Activated CD8-positive, alpha-beta T cell treated with anti-CD3 and anti-CD28 coated beads for 36 hours (primary cell): Measurements from ENCODE around the gene ADIPOQ. TPM values are rescaled to one million over a fixed set of nuclear protein-coding genes. Genes with fewer than 3 reads are reported as not detected.
A peak's percentile ranks its signal among the peaks of the same experiment; 100 is the strongest.

ENCODE experiments used
- ATAC-seq: fragments of 200-7000 bp; cut with Tn5 transposase; one replicate; pipeline ENCODE4 v1.10.0; 2021; ENCODE audit warnings: mild to moderate bottlenecking, moderate library complexity
- CTCF ChIA-PET: fragments of 350-600 bp; sonication (Branson Sonifier 250); formaldehyde crosslinking; loops from one replicate; lab custom pipeline; 2021; ENCODE audit warnings: antibody characterized with exemption; lab: Charles Lee
- POLR2A ChIA-PET: fragments of 350-600 bp; sonication (Branson Sonifier 250); formaldehyde crosslinking; loops from one replicate; lab custom pipeline; 2021; ENCODE audit warnings: antibody characterized with exemption; lab: Charles Lee
- DNase-seq: peaks from one replicate; pipeline ENCODE4 v3.0.0-alpha.2; 2020
- H3K27ac Mint-ChIP-seq: one replicate; pipeline ENCODE4 v1.8.0; 2021; ENCODE audit warnings: mild to moderate bottlenecking, mixed read lengths
- H3K27me3 Mint-ChIP-seq: one replicate; pipeline ENCODE4 v1.8.0; 2021; ENCODE audit warnings: mixed read lengths
- H3K36me3 Mint-ChIP-seq: one replicate; pipeline ENCODE4 v1.8.0; 2021; ENCODE audit warnings: low read depth, mixed read lengths
- H3K4me1 Mint-ChIP-seq: one replicate; pipeline ENCODE4 v1.8.0; 2021; ENCODE audit warnings: low read depth, mixed read lengths
- H3K4me3 Mint-ChIP-seq: one replicate; pipeline ENCODE4 v1.8.0; 2021; ENCODE audit warnings: mild to moderate bottlenecking, moderate library complexity, mixed read lengths
- H3K9me3 Mint-ChIP-seq: one replicate; pipeline ENCODE4 v1.8.0; 2021; ENCODE audit warnings: mixed read lengths
- CTCF ChIP-seq: fragments of 200-600 bp; IDR thresholded peaks from one replicate; pipeline ENCODE4 v1.8.0; 2022; ENCODE audit warnings: antibody characterized with exemption, mild to moderate bottlenecking
- intact Hi-C: fragments of 100-400 bp; cut with micrococcal nuclease; formaldehyde crosslinking; loops from one replicate; pipeline ENCODE4 v1.10.0; 2022
- total RNA-seq, 2 experiments: library from RNA; stranded (reverse); gene quantifications; one replicate each; pipeline ENCODE4 v1.2.3, GENCODE V29; 2021

ADIPOQ gene
- total RNA-seq, 2 experiments from 2014 or later, result not detected

- ChIA-PET CTCF (interaction anchor here (0.9 to 9.0 kb wide), 2 partner anchors 18 to 208 kb away, joined by 3 to 129 read pairs; partner anchors contain the start of gene AHSG), POLR2A (interaction anchor here (0.6 to 7.8 kb wide), 2 partner anchors 39 to 206 kb away, joined by 4 to 81 read pairs; partner anchors contain the start of gene EIF4A2)
- ATAC-seq (no peak), DNase-seq (peak; percentile 17)
- no peak for TF ChIP-seq CTCF
- peaks cover 16% of the 10 kb centered on the region for H3K36me3 Mint-ChIP-seq
- H3K27ac Mint-ChIP-seq, result no peak overlapping the region
- peaks cover 8% of the 10 kb centered on the region for H3K27me3 Mint-ChIP-seq
- no peak overlapping the region for H3K4me3 Mint-ChIP-seq
- intact Hi-C loops, result loop anchor here (5.0 kb wide), 1 partner anchor 206 kb away; no protein-coding TSS in a partner anchor
- H3K9me3 Mint-ChIP-seq, result no peaks in the 10 kb centered on the region
- peaks cover 26% of the 10 kb centered on the region for H3K4me1 Mint-ChIP-seq
These were observed 19.1 kb upstream of the ADIPOQ start for GRCh38 chr3:186823386-186823785.

- Mint-ChIP-seq H3K4me1 (peaks cover 31% of the 10 kb centered on the region), H3K4me3 (peak overlapping the region; percentile 81), H3K36me3 (peaks cover 14% of the 10 kb centered on the region), H3K9me3 (no peaks in the 10 kb centered on the region), H3K27ac (no peak overlapping the region), H3K27me3 (peaks cover 16% of the 10 kb centered on the region)
- no peak for TF ChIP-seq CTCF
- ATAC-seq (no peak), DNase-seq (peak; percentile 15)
- intact Hi-C loops, result loop anchor here (5.0 kb wide), 1 partner anchor 207 kb away; no protein-coding TSS in a partner anchor
- POLR2A ChIA-PET, result interaction anchor here (0.7 to 7.8 kb wide), 11 partner anchors 10 to 239 kb away, joined by 3 to 81 read pairs (median 8); partner anchors contain the start of genes EIF4A2 and RFC4
- CTCF ChIA-PET, result interaction anchor here (0.9 to 9.0 kb wide), 3 partner anchors 11 to 340 kb away, joined by 3 to 129 read pairs (median 3); partner anchors contain the start of gene AHSG
These were observed 17.9 kb upstream of the ADIPOQ start for GRCh38 chr3:186824430-186825139.

- intact Hi-C loops, result no loop called here
- TF ChIP-seq CTCF, result no peak
- ChIA-PET POLR2A (interaction anchor here (0.6 to 7.8 kb wide), 12 partner anchors 9 to 292 kb away, joined by 3 to 81 read pairs (median 6); partner anchors contain the start of genes EIF4A2 and RFC4), CTCF (interaction anchor here (0.9 to 9.0 kb wide), 3 partner anchors 11 to 340 kb away, joined by 3 to 129 read pairs (median 3); partner anchors contain the start of gene AHSG)
- Mint-ChIP-seq H3K27ac (peak overlapping the region; percentile 71), H3K4me1 (peaks cover 31% of the 10 kb centered on the region), H3K27me3 (peaks cover 23% of the 10 kb centered on the region), H3K36me3 (peaks cover 14% of the 10 kb centered on the region), H3K4me3 (peak overlapping the region; percentile 81), H3K9me3 (no peaks in the 10 kb centered on the region)
- ATAC-seq (peak; percentile 68), DNase-seq (peak; percentile 73)
These were observed 17.2 kb upstream of the ADIPOQ start for GRCh38 chr3:186825294-186825821.

- POLR2A ChIA-PET, result interaction anchor here (0.6 to 7.8 kb wide), 10 partner anchors 16 to 292 kb away, joined by 3 to 81 read pairs (median 8); partner anchors contain the start of genes EIF4A2 and RFC4
These were observed 16.6 kb upstream of the ADIPOQ start for GRCh38 chr3:186825872-186826409.

More at GRCh38 chr3:186825872-186826409, 16.6 kb upstream of the ADIPOQ start:
- DNase-seq (no peak), ATAC-seq (peak; percentile 11)
- H3K9me3 Mint-ChIP-seq, result no peaks in the 10 kb centered on the region
- intact Hi-C loops, result no loop called here
- peak overlapping the region; percentile 81 for H3K4me3 Mint-ChIP-seq
- CTCF ChIA-PET, result interaction anchor here (0.9 to 9.0 kb wide), 5 partner anchors 12 to 339 kb away, joined by 3 to 129 read pairs (median 3); partner anchors contain the start of gene AHSG
- peaks cover 14% of the 10 kb centered on the region for H3K36me3 Mint-ChIP-seq
- H3K27me3 Mint-ChIP-seq, result peaks cover 26% of the 10 kb centered on the region
- TF ChIP-seq CTCF, result no peak
- peaks cover 31% of the 10 kb centered on the region for H3K4me1 Mint-ChIP-seq
- peak overlapping the region; percentile 71 for H3K27ac Mint-ChIP-seq
